Lower leg skin (tissue), 4 donors: Measurements from ENCODE around the gene ZC3H6. TPM values are rescaled to one million over a fixed set of nuclear protein-coding genes. Genes with fewer than 3 reads are reported as not detected.
"Not testable (repeated sequence)": the region's sequence is repeated elsewhere in the genome, so short reads cannot be mapped to it uniquely, and the experiment has no call there.

Source experiments
- DNase-seq, 2 donors: peaks; one replicate each; pipeline ENCODE4 v3.0.0-alpha.2; 2019; ENCODE audit warnings: low spot score in 2 of 2
- H3K4me3 ChIP-seq: fragments of 200-600 bp; sonication (generic); 2 replicates; pipeline ENCODE4 v1.5.1; 2017; ENCODE audit warnings: mild to moderate bottlenecking, low read depth; ENCODE audit not compliant: poor library complexity, severe bottlenecking
- CTCF ChIP-seq, 3 donors: fragments of 450-650 bp; IDR thresholded peaks; one replicate each; pipeline ENCODE4 v1.5.1; 2016; ENCODE audit warnings: antibody characterized with exemption in 3 of 3, mild to moderate bottlenecking in 3 of 3, moderate library complexity in 2 of 3
- POLR2A ChIP-seq, 2 donors: fragments of 450-650 bp; IDR thresholded peaks; one replicate each; pipeline ENCODE4 v1.6.1; 2016 to 2017; ENCODE audit warnings: antibody characterized with exemption in 2 of 2, mild to moderate bottlenecking in 1 of 2, moderate library complexity in 1 of 2
- WGBS, 2 donors: methylation state at CpG; one replicate each; pipeline ENCODE4 v1.1.5; 2018; 5-methylcytosine and 5-hydroxymethylcytosine counted together
- intact Hi-C: fragments of 100-400 bp; cut with DNase I; formaldehyde crosslinking; loops from one replicate; pipeline ENCODE4 v1.15.0; 2023; ENCODE audit warnings: low total_unique reads
- total RNA-seq, 4 donors: library from RNA; depleted of rRNA; stranded (reverse); fragments of >200 nt; gene quantifications; one replicate each; pipeline ENCODE4 v1.1.0, GENCODE V29; 2016

Gene ZC3H6
- total RNA-seq, 4 donors from 2014 or later: 9.7 to 24.4 (median 12.6) TPM

DNA sequence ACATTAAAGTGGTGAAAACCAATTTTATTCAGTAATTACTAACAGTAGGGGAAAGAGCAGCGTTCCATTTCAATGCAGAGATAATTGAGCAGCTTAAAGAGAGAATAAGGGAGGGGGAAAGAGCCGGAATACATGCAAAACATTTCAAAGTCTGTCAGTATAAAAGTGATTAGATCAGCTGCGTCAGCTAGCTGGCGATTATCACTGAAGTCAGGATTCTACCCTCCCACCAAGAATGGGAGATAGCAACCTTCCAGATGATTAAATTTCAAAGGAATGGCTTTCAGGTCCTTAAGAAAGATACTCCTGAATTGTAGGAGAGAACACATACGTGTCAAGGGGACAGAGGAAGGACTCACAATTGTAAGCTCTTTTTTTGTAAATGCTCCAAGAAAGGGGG, 2.7 kb upstream of the ZC3H6 start:
- intact Hi-C loops: no loop called here
- no peak for TF ChIP-seq POLR2A (IDR thresholded peaks at IDR 0.05)
- no peak for TF ChIP-seq CTCF (IDR thresholded peaks at IDR 0.05)
- no peak overlapping the region for H3K4me3 ChIP-seq
- no peak for DNase-seq
- 75 to 81% methylated on average over 5 of the region's 5 CpGs for WGBS, 2 donors

DNA sequence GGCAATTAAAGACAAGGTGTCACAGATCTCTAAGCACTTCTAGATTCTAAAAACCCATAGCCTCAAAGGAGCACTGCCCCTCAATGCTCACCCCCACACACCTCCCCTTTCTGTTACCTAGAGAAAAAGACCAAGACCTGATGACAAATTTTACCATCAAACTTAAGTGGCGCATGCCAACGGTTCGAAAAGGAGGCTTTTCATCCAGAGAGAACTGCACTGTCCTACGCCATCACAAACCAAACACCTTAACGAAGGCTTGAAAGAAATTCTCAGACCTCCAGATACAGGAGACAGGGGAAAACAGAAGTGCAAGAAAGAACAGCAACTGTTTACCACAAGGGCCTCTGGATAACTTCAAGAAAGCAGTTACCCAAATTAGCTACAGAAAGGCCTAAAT, 2.0 kb upstream of the ZC3H6 start:
- TF ChIP-seq POLR2A (IDR thresholded peaks at IDR 0.05) (no peak), CTCF (IDR thresholded peaks at IDR 0.05) (no peak)
- whole genome bisulfite sequencing, 2 donors: 89 to 94% methylated on average over 5 of the region's 5 CpGs
- intact Hi-C loops: no loop called here
- DNase-seq: no peak
- no peak overlapping the region for H3K4me3 ChIP-seq

- intact Hi-C loops: no loop called here
- peak; percentile 78 to 96 for DNase-seq
- peak overlapping the region; percentile 82 for H3K4me3 ChIP-seq
- 0 to 2% methylated on average over 23 to 42 of the region's 66 CpGs for WGBS, 2 donors
- TF ChIP-seq CTCF (IDR thresholded peaks at IDR 0.05) (no peak), POLR2A (IDR thresholded peaks at IDR 0.05) (peak in 1 of 2 donors; percentile 83)
Observed at GRCh38 chr2:112275887-112276773, 733 bp downstream of the ZC3H6 start.

DNA sequence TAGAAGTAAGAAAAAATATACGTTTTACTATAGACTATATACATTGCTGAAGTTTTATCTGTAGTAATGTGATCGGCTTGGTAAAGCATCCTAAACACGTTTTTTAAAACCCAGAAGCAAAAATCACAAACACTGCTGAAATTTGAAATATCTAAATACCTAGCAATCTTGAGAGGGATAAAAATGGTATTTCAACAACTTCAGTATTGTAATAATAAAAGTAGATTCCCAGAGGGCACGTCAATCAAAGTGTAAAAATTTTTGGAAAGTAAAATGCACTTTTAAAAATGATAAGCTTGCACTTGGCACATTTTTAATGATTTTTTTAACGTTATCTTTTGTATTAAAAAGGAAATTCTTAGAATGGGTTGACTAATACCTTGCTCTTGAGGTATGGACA, 1.6 kb downstream of the ZC3H6 start:
- no peak overlapping the region for H3K4me3 ChIP-seq
- TF ChIP-seq CTCF (IDR thresholded peaks at IDR 0.05) (no peak), POLR2A (IDR thresholded peaks at IDR 0.05) (no peak)
- 43 to 46% methylated on average over 5 of the region's 5 CpGs for WGBS, 2 donors
- no peak for DNase-seq
- intact Hi-C loops: no loop called here

DNA sequence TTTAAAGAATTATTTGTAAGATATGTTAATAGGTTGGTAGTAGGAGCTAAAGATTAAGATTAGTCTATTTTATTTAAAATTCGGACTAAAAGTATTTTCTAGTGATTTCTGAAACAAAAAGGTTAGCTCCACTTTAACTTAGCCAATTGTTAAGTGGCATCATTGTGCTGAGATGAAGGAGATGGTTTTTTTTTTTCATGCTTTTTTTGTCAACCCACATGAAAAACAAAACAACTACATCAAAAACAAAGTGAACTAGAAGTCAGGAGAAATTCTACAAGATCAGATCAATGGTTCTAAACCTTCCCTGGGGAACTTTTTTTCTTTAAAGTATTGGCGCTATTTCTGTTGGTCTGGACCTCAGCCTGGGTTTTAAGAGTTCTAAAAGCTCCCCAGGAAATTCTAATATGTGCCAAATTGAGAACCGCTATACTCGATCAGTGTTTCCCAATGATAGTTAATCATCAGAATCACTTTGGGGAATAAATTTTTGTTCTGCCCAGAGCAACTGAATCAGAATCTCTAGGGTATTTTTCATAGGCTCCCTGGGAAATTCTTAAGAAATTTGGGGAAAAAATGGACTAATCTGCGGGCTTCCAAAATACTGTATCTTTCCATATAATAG, 2.3 kb downstream of the ZC3H6 start:
- DNase-seq: no peak
- intact Hi-C loops: no loop called here
- H3K4me3 ChIP-seq: no peak overlapping the region
- 55 to 61% methylated on average over 5 of the region's 5 CpGs for WGBS, 2 donors
- TF ChIP-seq CTCF (IDR thresholded peaks at IDR 0.05): no peak
- TF ChIP-seq POLR2A (IDR thresholded peaks at IDR 0.05): no peak

DNA sequence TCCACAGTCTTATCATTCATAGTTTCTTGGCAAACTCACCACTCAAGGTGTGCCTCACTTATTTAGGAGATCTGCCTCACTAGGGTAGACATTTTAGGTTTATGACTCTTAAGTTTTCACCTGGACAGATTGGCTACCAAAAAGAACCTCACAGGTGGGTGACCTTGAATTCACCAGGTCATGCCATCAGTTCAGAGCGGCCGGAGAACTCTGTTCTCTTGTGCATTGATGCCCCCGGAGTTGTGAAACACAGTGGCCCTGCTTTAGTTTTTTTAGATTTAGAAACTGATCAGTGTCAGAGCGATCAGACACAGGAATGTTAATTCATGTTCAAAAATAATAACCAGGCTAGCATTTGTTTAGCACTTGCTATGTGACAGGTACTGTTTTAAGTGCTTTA, 6.7 kb downstream of the ZC3H6 start:
- intact Hi-C loops, DNase-seq, H3K4me3 ChIP-seq: not testable (repeated sequence)
- WGBS, 2 donors: 92 to 96% methylated on average over 4 of the region's 4 CpGs

DNA sequence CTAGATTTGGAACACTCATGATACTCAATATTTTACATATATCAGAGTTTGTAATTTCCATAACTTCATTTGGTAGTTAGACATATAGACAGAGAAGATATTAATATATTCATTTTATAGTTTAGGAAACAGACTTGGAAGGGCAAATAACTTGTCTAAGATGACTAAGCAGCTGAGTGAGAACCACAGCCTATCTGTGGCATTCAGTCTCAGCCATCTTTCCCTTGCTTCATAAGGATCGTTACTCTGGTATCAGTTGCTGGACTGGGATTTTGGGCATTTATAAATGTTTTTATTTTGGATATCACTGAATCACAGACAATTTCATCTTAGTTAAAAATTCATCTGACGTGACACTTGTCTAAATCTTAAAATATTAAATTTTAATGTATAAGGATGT, 8.1 kb downstream of the ZC3H6 start:
- DNase-seq, H3K4me3 ChIP-seq, intact Hi-C loops: not testable (repeated sequence)
- WGBS, 2 donors: 65 to 70% methylated on average over 2 of the region's 2 CpGs
